ENCODE results near the gene GPR153. TPM values are rescaled to one million over a fixed set of nuclear protein-coding genes. Genes with fewer than 3 reads are reported as not detected.

The GPR153 gene
- total RNA-seq, 1 donor from 2014 or later = 8.4 TPM

- H3K4me1 Mint-ChIP-seq = peaks cover 64% of the 10 kb centered on the region
- H3K9me3 Mint-ChIP-seq = peaks cover 4% of the 10 kb centered on the region
- Histone ChIP-seq H3K36me3 (no peaks in the 10 kb centered on the region), H3K4me3 (peak overlapping the region; percentile 72), H3K4me2 (peak overlapping the region; percentile 96), H3K4me1 (peaks cover 59% of the 10 kb centered on the region), H2AFZ (replicated peaks) (no peak overlapping the region), H3K9me3 (ENCODE audit: low read depth) (no peaks in the 10 kb centered on the region), H3K27me3 (peaks cover 12% of the 10 kb centered on the region), H4K20me1 (ENCODE audit: low read depth) (peaks cover 14% of the 10 kb centered on the region), H3K79me2 (ENCODE audit: low read depth) (peaks cover 29% of the 10 kb centered on the region), H3F3A (ENCODE audit: low read depth) (peaks cover 78% of the 10 kb centered on the region), H3K9ac (no peak overlapping the region), H3K27ac (peak overlapping the region; percentile 89)
- H3K27ac Mint-ChIP-seq = peak overlapping the region; percentile 57
- no peaks in the 10 kb centered on the region for H3K36me3 Mint-ChIP-seq
- H3K4me3 Mint-ChIP-seq = peak overlapping the region; percentile 72
- TF ChIP-seq EZH2phosphoT487 (IDR thresholded peaks at IDR 0.05) (no peak), CTCF (IDR thresholded peaks at IDR 0.05) (no peak), EZH2 (IDR thresholded peaks at IDR 0.05) (no peak)
- DNase-seq (ENCODE audit: low spot score) = peak; percentile 65
- H3K27me3 Mint-ChIP-seq (ENCODE audit: insufficient read depth, low read depth) = peaks cover 26% of the 10 kb centered on the region
Observed at GRCh38 chr1:6239213-6239752, 21.6 kb downstream of the GPR153 start.

DNA sequence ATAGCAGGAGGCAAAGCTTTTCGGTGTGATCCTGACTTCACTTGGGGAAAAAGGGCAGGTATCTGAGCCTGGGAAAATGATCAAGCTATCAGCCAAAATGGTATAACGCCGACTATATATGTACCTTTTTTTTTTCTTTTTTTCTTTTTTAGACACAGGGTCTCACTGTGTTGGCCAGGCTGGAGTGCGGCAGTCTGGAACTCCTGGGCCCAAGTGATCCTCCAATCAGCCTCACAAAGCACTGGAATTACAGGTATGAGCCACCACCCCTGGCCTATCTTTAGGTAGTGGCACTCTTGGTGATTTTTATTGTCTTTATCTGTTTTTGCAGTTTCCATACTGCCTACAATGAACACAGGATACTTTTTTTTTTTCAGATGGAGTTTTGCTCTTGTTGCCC lies 23.8 kb downstream of the GPR153 start:
- Histone ChIP-seq H3K79me2 (ENCODE audit: low read depth) (peaks cover 36% of the 10 kb centered on the region), H3K27me3 (no peaks in the 10 kb centered on the region), H3K4me2 (no peak overlapping the region), H4K20me1 (ENCODE audit: low read depth) (peaks cover 28% of the 10 kb centered on the region), H3K9ac (no peak overlapping the region), H3K9me3 (ENCODE audit: low read depth) (no peaks in the 10 kb centered on the region), H3K27ac (no peak overlapping the region), H3F3A (ENCODE audit: low read depth) (peaks cover 57% of the 10 kb centered on the region), H3K4me1 (peaks cover 49% of the 10 kb centered on the region), H3K36me3 (peaks cover 8% of the 10 kb centered on the region), H3K4me3 (no peak overlapping the region), H2AFZ (replicated peaks) (no peak overlapping the region)
- Mint-ChIP-seq H3K4me3 (peak overlapping the region; percentile 70), H3K9me3 (peaks cover 4% of the 10 kb centered on the region), H3K36me3 (peaks cover 10% of the 10 kb centered on the region), H3K27ac (no peak overlapping the region), H3K4me1 (peaks cover 62% of the 10 kb centered on the region), H3K27me3 (ENCODE audit: insufficient read depth, low read depth) (peaks cover 15% of the 10 kb centered on the region)
- TF ChIP-seq EZH2 (IDR thresholded peaks at IDR 0.05) (no peak), EZH2phosphoT487 (IDR thresholded peaks at IDR 0.05) (no peak), CTCF (IDR thresholded peaks at IDR 0.05) (no peak)
- no peak for DNase-seq (ENCODE audit: low spot score)

DNA sequence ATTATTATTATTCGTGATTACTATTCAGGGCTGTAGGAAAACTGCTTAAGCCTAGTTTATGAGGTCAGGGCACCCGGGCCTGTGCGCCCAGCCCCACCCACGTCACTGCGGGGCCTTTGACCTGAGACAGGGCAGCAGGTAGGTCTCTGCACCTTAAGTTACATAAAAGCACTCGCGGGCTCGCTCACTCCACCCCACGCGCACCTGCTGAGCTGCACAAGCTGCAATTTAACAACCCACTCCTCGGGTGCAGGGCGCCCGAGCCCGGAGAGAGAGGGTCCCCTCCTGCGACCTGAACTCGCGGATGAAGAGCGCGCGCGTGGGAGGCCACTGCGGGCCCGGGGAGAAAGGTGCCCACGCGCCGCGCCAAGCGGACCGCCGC lies 25.6 kb downstream of the GPR153 start:
- Mint-ChIP-seq H3K4me1 (peaks cover 50% of the 10 kb centered on the region), H3K27me3 (ENCODE audit: insufficient read depth, low read depth) (peaks cover 9% of the 10 kb centered on the region), H3K4me3 (peak overlapping the region; percentile 91), H3K27ac (no peak overlapping the region), H3K9me3 (peaks cover 4% of the 10 kb centered on the region), H3K36me3 (peaks cover 12% of the 10 kb centered on the region)
- TF ChIP-seq CTCF (IDR thresholded peaks at IDR 0.05) (no peak), EZH2phosphoT487 (IDR thresholded peaks at IDR 0.05) (no peak), EZH2 (IDR thresholded peaks at IDR 0.05) (no peak)
- no peak for DNase-seq (ENCODE audit: low spot score)
- H4K20me1 ChIP-seq (ENCODE audit: low read depth) = peaks cover 29% of the 10 kb centered on the region
- H3K36me3 ChIP-seq = peaks cover 8% of the 10 kb centered on the region
- H3K4me2 ChIP-seq = peak overlapping the region; percentile 95
- H3K27me3 ChIP-seq = no peaks in the 10 kb centered on the region
- H3K9me3 ChIP-seq (ENCODE audit: low read depth) = no peaks in the 10 kb centered on the region
- H3K79me2 ChIP-seq (ENCODE audit: low read depth) = peaks cover 53% of the 10 kb centered on the region
- peak overlapping the region; percentile 89 for H3K9ac ChIP-seq
- peak overlapping the region; percentile 32 for H2AFZ ChIP-seq (replicated peaks)
- H3F3A ChIP-seq (ENCODE audit: low read depth) = peaks cover 39% of the 10 kb centered on the region
- H3K4me1 ChIP-seq = peaks cover 33% of the 10 kb centered on the region
- H3K27ac ChIP-seq = peak overlapping the region; percentile 12
- H3K4me3 ChIP-seq = peak overlapping the region; percentile 84

Data from neural progenitor cell (in vitro differentiated cells).